Loucy (cell line): ENCODE results near the gene RWDD1.

Source experiments
- H2AFZ ChIP-seq: fragments of 200-600 bp; sonication (generic); 2 replicates; pipeline ENCODE4 v1.6.0; 2016; ENCODE audit warnings: antibody characterized with exemption, mild to moderate bottlenecking, low read length, moderate library complexity
- H3F3A ChIP-seq: fragments of 200-600 bp; 2 replicates; pipeline ENCODE4 v1.6.0; 2016; ENCODE audit warnings: antibody characterized with exemption, low read depth, mild to moderate bottlenecking
- H3K27me3 ChIP-seq: fragments of 200-600 bp; sonication (generic); 2 replicates; pipeline ENCODE4 v1.6.1; 2014; ENCODE audit warnings: low read length, mild to moderate bottlenecking; ENCODE audit not compliant: insufficient read depth, poor library complexity, severe bottlenecking
- H3K36me3 ChIP-seq: fragments of 200-600 bp; sonication (generic); 2 replicates; pipeline ENCODE4 v1.6.1; 2016; ENCODE audit warnings: low read length; ENCODE audit not compliant: insufficient read depth
- H3K4me1 ChIP-seq: fragments of 200-600 bp; sonication (generic); 2 replicates; pipeline ENCODE4 v1.5.1; 2014; ENCODE audit warnings: low read length, mild to moderate bottlenecking; ENCODE audit not compliant: insufficient read depth, poor library complexity, severe bottlenecking
- H3K4me2 ChIP-seq: fragments of 200-600 bp; sonication (generic); 2 replicates; pipeline ENCODE4 v1.6.0; 2014; ENCODE audit warnings: antibody characterized with exemption, low read length, low read depth, mild to moderate bottlenecking; ENCODE audit not compliant: poor library complexity, severe bottlenecking
- H3K4me3 ChIP-seq: fragments of 200-600 bp; sonication (generic); 2 replicates; pipeline ENCODE4 v1.5.1; 2014; ENCODE audit warnings: low read length, mild to moderate bottlenecking, mixed read lengths; ENCODE audit not compliant: poor library complexity, severe bottlenecking
- H3K79me2 ChIP-seq: fragments of 200-600 bp; sonication (generic); 2 replicates; pipeline ENCODE4 v1.6.1; 2014; ENCODE audit warnings: low read length; ENCODE audit not compliant: insufficient read depth
- H3K9ac ChIP-seq: fragments of 200-600 bp; sonication (generic); 2 replicates; pipeline ENCODE4 v1.6.0; 2014; ENCODE audit warnings: mild to moderate bottlenecking, low read depth, low read length, moderate library complexity; ENCODE audit not compliant: poor library complexity, severe bottlenecking
- H3K9me2 ChIP-seq: fragments of 200-600 bp; sonication (generic); replicated peaks from 2 replicates; pipeline ENCODE4 v1.6.1; 2016; ENCODE audit warnings: low read depth, low read length, mixed read lengths
- H3K9me3 ChIP-seq: fragments of 200-600 bp; sonication (generic); 2 replicates; pipeline ENCODE4 v1.6.1; 2014; ENCODE audit warnings: mild to moderate bottlenecking, antibody characterized with exemption, low read length, low read depth; ENCODE audit not compliant: insufficient read depth
- H4K20me1 ChIP-seq: fragments of 200-600 bp; sonication (generic); 2 replicates; pipeline ENCODE4 v1.6.0; 2014; ENCODE audit warnings: antibody characterized with exemption, low read length, mild to moderate bottlenecking; ENCODE audit not compliant: insufficient read depth, poor library complexity, severe bottlenecking
- EZH2phosphoT487 ChIP-seq: fragments of 200-600 bp; IDR thresholded peaks from 2 replicates; pipeline ENCODE4 v1.6.1; 2018; ENCODE audit warnings: antibody characterized with exemption, mild to moderate bottlenecking, moderate library complexity, borderline replicate concordance
- TF ChIP-seq, protein P1 (sequence below): fragments of 200-600 bp; sonication (generic); conservative IDR thresholded peaks from 2 replicates; pipeline ENCODE4 v1.5.1; 2014; ENCODE audit warnings: mild to moderate bottlenecking, antibody characterized with exemption, low read length

Gene RWDD1

DNA sequence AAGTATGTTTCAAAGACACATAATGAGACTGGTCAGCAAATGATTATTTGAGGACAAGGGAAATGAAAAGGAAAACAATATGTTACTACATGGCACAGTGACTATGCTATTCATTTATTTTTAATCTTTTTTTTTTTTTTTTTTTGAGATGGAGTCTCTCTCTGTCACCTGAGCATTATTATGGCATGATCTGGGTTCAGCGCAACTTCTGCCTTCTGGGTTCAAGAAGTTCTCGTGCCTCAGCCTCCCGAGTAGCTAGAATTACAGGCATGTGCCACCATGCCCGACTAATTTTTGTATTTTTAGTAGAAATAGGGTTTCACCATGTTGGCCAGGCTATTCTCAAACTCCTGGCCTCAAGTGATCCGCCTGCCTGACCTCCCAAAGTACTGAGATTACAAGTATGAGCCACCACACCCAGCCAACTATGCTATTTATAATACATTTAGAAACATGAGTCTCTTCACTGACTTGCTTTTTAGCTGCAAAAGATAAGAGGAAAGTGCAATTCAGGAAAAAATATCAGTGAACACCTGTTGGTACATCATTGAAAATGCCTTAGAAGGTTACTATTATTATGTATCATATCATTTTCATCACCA, 14.4 kb upstream of the RWDD1 start:
- H3K9me3 ChIP-seq = no peaks in the 10 kb centered on the region
- H3K9ac ChIP-seq = no peak overlapping the region
- TF ChIP-seq, protein P1, sequence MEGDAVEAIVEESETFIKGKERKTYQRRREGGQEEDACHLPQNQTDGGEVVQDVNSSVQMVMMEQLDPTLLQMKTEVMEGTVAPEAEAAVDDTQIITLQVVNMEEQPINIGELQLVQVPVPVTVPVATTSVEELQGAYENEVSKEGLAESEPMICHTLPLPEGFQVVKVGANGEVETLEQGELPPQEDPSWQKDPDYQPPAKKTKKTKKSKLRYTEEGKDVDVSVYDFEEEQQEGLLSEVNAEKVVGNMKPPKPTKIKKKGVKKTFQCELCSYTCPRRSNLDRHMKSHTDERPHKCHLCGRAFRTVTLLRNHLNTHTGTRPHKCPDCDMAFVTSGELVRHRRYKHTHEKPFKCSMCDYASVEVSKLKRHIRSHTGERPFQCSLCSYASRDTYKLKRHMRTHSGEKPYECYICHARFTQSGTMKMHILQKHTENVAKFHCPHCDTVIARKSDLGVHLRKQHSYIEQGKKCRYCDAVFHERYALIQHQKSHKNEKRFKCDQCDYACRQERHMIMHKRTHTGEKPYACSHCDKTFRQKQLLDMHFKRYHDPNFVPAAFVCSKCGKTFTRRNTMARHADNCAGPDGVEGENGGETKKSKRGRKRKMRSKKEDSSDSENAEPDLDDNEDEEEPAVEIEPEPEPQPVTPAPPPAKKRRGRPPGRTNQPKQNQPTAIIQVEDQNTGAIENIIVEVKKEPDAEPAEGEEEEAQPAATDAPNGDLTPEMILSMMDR = no peak
- TF ChIP-seq EZH2phosphoT487 = no peak
- no peaks in the 10 kb centered on the region for H3F3A ChIP-seq
- H3K27me3 ChIP-seq = no peaks in the 10 kb centered on the region
- no peak overlapping the region for H2AFZ ChIP-seq
- no peak overlapping the region for H3K4me3 ChIP-seq
- no peaks in the 10 kb centered on the region for H4K20me1 ChIP-seq
- H3K79me2 ChIP-seq = no peaks in the 10 kb centered on the region
- no peak overlapping the region for H3K4me2 ChIP-seq
- no peaks in the 10 kb centered on the region for H3K4me1 ChIP-seq
- no peaks in the 10 kb centered on the region for H3K9me2 ChIP-seq
- H3K36me3 ChIP-seq = no peaks in the 10 kb centered on the region

DNA sequence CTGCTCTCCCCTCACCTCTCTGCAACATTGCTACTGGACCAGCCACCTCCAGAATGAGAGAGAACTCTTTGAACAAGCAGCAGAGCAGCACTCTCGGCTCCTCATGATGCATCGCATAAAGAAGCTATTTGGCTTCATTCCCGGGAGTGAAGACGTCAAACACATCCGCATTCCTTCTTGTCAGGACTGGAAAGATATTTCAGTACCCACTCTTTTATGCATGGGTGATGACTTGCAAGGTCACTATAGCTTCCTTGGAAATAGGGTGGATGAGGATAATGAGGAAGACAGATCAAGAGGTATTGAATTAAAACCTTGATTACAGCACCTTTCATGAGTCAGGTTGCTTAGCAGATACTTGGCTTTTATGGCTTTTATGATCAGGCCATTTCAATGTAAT, 13.4 kb upstream of the RWDD1 start:
- H3K9me3 ChIP-seq = no peaks in the 10 kb centered on the region
- no peak overlapping the region for H3K4me2 ChIP-seq
- no peaks in the 10 kb centered on the region for H3K4me1 ChIP-seq
- no peaks in the 10 kb centered on the region for H3F3A ChIP-seq
- H3K27me3 ChIP-seq = no peaks in the 10 kb centered on the region
- no peaks in the 10 kb centered on the region for H3K9me2 ChIP-seq
- no peaks in the 10 kb centered on the region for H4K20me1 ChIP-seq
- no peaks in the 10 kb centered on the region for H3K79me2 ChIP-seq
- no peaks in the 10 kb centered on the region for H3K36me3 ChIP-seq
- H3K4me3 ChIP-seq = no peak overlapping the region
- H3K9ac ChIP-seq = no peak overlapping the region
- TF ChIP-seq, protein P1 = no peak
- no peak for TF ChIP-seq EZH2phosphoT487
- no peak overlapping the region for H2AFZ ChIP-seq

DNA sequence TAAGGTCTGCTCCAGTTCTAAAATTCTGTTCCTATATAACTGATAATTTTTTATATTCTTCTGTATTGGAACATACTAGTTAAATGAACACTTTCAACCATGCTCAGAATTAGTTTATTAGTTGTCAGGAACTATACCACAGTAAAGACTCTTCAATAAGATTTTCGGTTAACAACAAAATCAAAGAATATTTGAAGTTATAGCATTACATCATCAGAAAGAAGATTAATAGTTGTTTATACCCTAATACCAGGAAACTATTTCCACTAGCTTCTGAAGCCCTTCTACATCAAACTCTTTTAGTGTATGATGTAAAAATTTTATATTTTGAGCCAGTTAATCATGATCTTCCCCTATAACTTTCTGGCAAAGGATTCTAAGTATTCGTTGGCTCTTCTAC, 11.2 kb upstream of the RWDD1 start:
- Histone ChIP-seq H3K4me2 (no peak overlapping the region), H2AFZ (peak overlapping the region; percentile 40; the same call in 1 of the 2 replicates), H4K20me1 (no peaks in the 10 kb centered on the region), H3K79me2 (no peaks in the 10 kb centered on the region), H3K9ac (no peak overlapping the region), H3K4me3 (no peak overlapping the region), H3K36me3 (no peaks in the 10 kb centered on the region), H3K27me3 (no peaks in the 10 kb centered on the region), H3F3A (no peaks in the 10 kb centered on the region), H3K9me2 (no peaks in the 10 kb centered on the region), H3K4me1 (no peaks in the 10 kb centered on the region), H3K9me3 (no peaks in the 10 kb centered on the region)
- no peak for TF ChIP-seq EZH2phosphoT487
- TF ChIP-seq, protein P1 = no peak
